ENCODE results near the gene TOGARAM2.

GRCh38 chr2:29053223-29053622 is 72.1 kb downstream of the TOGARAM2 start:
- TF ChIP-seq, protein P1, sequence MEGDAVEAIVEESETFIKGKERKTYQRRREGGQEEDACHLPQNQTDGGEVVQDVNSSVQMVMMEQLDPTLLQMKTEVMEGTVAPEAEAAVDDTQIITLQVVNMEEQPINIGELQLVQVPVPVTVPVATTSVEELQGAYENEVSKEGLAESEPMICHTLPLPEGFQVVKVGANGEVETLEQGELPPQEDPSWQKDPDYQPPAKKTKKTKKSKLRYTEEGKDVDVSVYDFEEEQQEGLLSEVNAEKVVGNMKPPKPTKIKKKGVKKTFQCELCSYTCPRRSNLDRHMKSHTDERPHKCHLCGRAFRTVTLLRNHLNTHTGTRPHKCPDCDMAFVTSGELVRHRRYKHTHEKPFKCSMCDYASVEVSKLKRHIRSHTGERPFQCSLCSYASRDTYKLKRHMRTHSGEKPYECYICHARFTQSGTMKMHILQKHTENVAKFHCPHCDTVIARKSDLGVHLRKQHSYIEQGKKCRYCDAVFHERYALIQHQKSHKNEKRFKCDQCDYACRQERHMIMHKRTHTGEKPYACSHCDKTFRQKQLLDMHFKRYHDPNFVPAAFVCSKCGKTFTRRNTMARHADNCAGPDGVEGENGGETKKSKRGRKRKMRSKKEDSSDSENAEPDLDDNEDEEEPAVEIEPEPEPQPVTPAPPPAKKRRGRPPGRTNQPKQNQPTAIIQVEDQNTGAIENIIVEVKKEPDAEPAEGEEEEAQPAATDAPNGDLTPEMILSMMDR (IDR thresholded peaks at IDR 0.05), result no peak
- no peak for TF ChIP-seq POLR2A (IDR thresholded peaks at IDR 0.05)
- TF ChIP-seq EP300 (IDR thresholded peaks at IDR 0.05), result no peak
